Thyroid gland (tissue), 4 donors: ENCODE data around the gene PRPF39.

Source experiments
- POLR2A ChIP-seq, 2 donors: fragments of 450-650 bp; IDR thresholded peaks; one replicate each; pipeline ENCODE4 v1.6.1; 2017; ENCODE audit warnings: antibody characterized with exemption in 2 of 2, mild to moderate bottlenecking in 2 of 2, moderate library complexity in 1 of 2
- TF ChIP-seq, protein P1 (sequence below), 6 experiments: fragments of 200-600 bp in 3 of 6; fragments of 450-650 bp in 3 of 6; sonication (generic) in 3 of 6; IDR thresholded peaks; one replicate each; pipeline ENCODE4 v1.5.1; 2016 to 2019; ENCODE audit warnings: antibody characterized with exemption in 6 of 6, mild to moderate bottlenecking in 2 of 6, inconsistent platforms in 1 of 6, moderate library complexity in 1 of 6

DNA sequence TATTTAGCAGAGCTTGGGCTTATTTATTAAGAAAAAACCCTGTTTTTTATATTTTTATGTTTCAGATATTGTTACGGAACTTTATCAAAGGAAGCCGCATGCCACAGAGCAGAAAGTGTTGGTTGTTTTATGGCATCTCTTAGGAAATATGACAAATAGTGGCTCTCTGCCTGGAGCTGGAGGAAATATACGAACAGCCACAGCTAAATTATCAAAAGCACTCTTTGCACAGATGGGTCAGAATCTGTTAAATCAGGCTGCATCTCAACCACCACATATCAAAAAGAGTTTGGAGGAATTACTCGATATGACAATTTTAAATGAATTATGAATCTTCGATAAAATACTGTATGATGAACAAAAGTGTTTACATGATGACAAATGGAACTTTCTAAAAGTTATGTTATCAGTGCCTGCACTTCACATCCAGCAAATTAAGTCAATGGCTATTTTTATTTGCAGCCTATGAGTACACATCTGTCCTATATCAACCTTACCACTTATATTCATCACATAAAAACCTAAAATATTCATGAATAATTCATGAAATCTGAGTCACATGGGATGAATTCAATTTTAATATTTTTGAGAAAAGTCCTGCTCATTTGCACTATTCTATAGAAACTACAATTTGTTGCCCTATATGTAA, 10.6 kb upstream of the PRPF39 start:
- TF ChIP-seq, protein P1, sequence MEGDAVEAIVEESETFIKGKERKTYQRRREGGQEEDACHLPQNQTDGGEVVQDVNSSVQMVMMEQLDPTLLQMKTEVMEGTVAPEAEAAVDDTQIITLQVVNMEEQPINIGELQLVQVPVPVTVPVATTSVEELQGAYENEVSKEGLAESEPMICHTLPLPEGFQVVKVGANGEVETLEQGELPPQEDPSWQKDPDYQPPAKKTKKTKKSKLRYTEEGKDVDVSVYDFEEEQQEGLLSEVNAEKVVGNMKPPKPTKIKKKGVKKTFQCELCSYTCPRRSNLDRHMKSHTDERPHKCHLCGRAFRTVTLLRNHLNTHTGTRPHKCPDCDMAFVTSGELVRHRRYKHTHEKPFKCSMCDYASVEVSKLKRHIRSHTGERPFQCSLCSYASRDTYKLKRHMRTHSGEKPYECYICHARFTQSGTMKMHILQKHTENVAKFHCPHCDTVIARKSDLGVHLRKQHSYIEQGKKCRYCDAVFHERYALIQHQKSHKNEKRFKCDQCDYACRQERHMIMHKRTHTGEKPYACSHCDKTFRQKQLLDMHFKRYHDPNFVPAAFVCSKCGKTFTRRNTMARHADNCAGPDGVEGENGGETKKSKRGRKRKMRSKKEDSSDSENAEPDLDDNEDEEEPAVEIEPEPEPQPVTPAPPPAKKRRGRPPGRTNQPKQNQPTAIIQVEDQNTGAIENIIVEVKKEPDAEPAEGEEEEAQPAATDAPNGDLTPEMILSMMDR (IDR thresholded peaks at IDR 0.05) = no peak
- TF ChIP-seq POLR2A (IDR thresholded peaks at IDR 0.05) = no peak
